Left ventricle myocardium inferior (tissue), 1 donor: ENCODE measurements around the gene ZNF664. TPM values are rescaled to one million over a fixed set of nuclear protein-coding genes. Genes with fewer than 3 reads are reported as not detected.

ENCODE experiments used
- DNase-seq: peaks from one replicate; pipeline ENCODE4 v3.0.0-alpha.2; 2020
- H3K27ac ChIP-seq: fragments of 200-600 bp; replicated peaks from 2 replicates; pipeline ENCODE4 v1.8.0; 2021
- H3K27me3 ChIP-seq: fragments of 200-600 bp; 2 replicates; pipeline ENCODE4 v1.8.0; 2021; ENCODE audit warnings: low read depth
- H3K36me3 ChIP-seq: fragments of 200-600 bp; 2 replicates; pipeline ENCODE4 v1.8.0; 2021
- H3K4me1 ChIP-seq: fragments of 200-600 bp; 2 replicates; pipeline ENCODE4 v1.8.0; 2021
- H3K4me3 ChIP-seq: fragments of 200-600 bp; 2 replicates; pipeline ENCODE4 v1.8.0; 2021; ENCODE audit warnings: mild to moderate bottlenecking, moderate library complexity
- H3K9me3 ChIP-seq: fragments of 200-600 bp; replicated peaks from 2 replicates; pipeline ENCODE4 v1.8.0; 2021
- CTCF ChIP-seq: fragments of 200-600 bp; IDR thresholded peaks from 2 replicates; pipeline ENCODE4 v1.8.0; 2021; ENCODE audit warnings: antibody characterized with exemption, mild to moderate bottlenecking, borderline replicate concordance
- intact Hi-C: fragments of 100-400 bp; cut with micrococcal nuclease; formaldehyde crosslinking; loops from one replicate; pipeline ENCODE4 v1.11.0; 2022
- long read RNA-seq: library from polyadenylated mRNA; unstranded; transcript quantifications from one replicate; pipeline ENCODE4 v2.0.0, GENCODE V29; 2021
- total RNA-seq: library from RNA; stranded (reverse); fragmentation: NEBNext Ultra II Directional; extraction: Animal tissue kit (Norgen Biotek cat#: 25700); gene quantifications from one replicate; pipeline ENCODE4 v1.2.1, GENCODE V29; 2021
- donor health status: DM: no; HTN: yes; CAD: no; lungs with severe emphysema.

ZNF664 gene
- total RNA-seq, result 80.7 TPM
- long read RNA-seq, full-length matches to known transcripts, result 9 of 10 reads
- long read RNA-seq, partial matches to known transcripts, result 0 of 10 reads
- long read RNA-seq, other reads (novel, unspliced or antisense), result 1 of 10 reads

- Histone ChIP-seq H3K27me3 (no peaks in the 10 kb centered on the region), H3K4me3 (peak within 1 kb of the TSS; percentile 94), H3K4me1 (peaks cover 65% of the 10 kb centered on the region), H3K9me3 (no peaks in the 10 kb centered on the region), H3K27ac (peak within 1 kb of the TSS; percentile 96), H3K36me3 (peaks cover 6% of the 10 kb centered on the region)
- no peak for TF ChIP-seq CTCF
- intact Hi-C loops, result no loop called here
- DNase-seq, result peak; percentile 93
Measured at GRCh38 chr12:123972457-123973401, at the start of gene ZNF664, which contains the start of gene CCDC92. ZNF664 (plus strand) TSS chr12:123973215; CDS start chr12:124012145, 38,930 bp downstream. CCDC92 (minus strand) TSS chr12:123972831; CDS start chr12:123944305, 28,526 bp downstream.

- Histone ChIP-seq H3K36me3 (no peaks in the 10 kb centered on the region), H3K27ac (no peak overlapping the region), H3K4me3 (no peak overlapping the region), H3K27me3 (peaks cover 46% of the 10 kb centered on the region), H3K9me3 (no peaks in the 10 kb centered on the region), H3K4me1 (no peaks in the 10 kb centered on the region)
- intact Hi-C loops, result no loop called here
- TF ChIP-seq CTCF, result no peak
- no peak for DNase-seq
Measured at GRCh38 chr12:123923927-123924326, 49.1 kb upstream of the ZNF664 start.

- TF ChIP-seq CTCF, result no peak
- no peak overlapping the region for H3K4me3 ChIP-seq
- H3K27ac ChIP-seq, result no peak overlapping the region
Measured at GRCh38 chr12:123924539-123924938, 48.5 kb upstream of the ZNF664 start.

GRCh38 chr12:123928274-123928865, 44.6 kb upstream of the ZNF664 start:
- DNase-seq, result no peak

More at GRCh38 chr12:123924539-123924938, 48.5 kb upstream of the ZNF664 start:
- intact Hi-C loops, result no loop called here
- Histone ChIP-seq H3K36me3 (no peaks in the 10 kb centered on the region), H3K27me3 (peaks cover 46% of the 10 kb centered on the region), H3K4me1 (no peaks in the 10 kb centered on the region), H3K9me3 (no peaks in the 10 kb centered on the region)
- DNase-seq, result no peak

More at GRCh38 chr12:123928274-123928865, 44.6 kb upstream of the ZNF664 start:
- Histone ChIP-seq H3K4me1 (no peaks in the 10 kb centered on the region), H3K4me3 (no peak overlapping the region), H3K36me3 (no peaks in the 10 kb centered on the region), H3K27me3 (peaks cover 36% of the 10 kb centered on the region), H3K27ac (peak overlapping the region; percentile 33), H3K9me3 (no peaks in the 10 kb centered on the region)
- intact Hi-C loops, result no loop called here
- TF ChIP-seq CTCF, result no peak
